SKM-1 treated with dmso at 0.1 percent for 144 hours (cell line): ENCODE measurements around the gene EWSR1.
"Not testable (repeated sequence)": the region's sequence is repeated elsewhere in the genome, so short reads cannot be mapped to it uniquely, and the experiment has no call there.

Source experiments
- DNase-seq: peaks from one replicate; lab custom pipeline; 2025; ENCODE audit not compliant: unreplicated experiment; lab: John Stamatoyannopoulos, UW

The EWSR1 gene, protein sequence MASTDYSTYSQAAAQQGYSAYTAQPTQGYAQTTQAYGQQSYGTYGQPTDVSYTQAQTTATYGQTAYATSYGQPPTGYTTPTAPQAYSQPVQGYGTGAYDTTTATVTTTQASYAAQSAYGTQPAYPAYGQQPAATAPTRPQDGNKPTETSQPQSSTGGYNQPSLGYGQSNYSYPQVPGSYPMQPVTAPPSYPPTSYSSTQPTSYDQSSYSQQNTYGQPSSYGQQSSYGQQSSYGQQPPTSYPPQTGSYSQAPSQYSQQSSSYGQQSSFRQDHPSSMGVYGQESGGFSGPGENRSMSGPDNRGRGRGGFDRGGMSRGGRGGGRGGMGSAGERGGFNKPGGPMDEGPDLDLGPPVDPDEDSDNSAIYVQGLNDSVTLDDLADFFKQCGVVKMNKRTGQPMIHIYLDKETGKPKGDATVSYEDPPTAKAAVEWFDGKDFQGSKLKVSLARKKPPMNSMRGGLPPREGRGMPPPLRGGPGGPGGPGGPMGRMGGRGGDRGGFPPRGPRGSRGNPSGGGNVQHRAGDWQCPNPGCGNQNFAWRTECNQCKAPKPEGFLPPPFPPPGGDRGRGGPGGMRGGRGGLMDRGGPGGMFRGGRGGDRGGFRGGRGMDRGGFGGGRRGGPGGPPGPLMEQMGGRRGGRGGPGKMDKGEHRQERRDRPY

DNA sequence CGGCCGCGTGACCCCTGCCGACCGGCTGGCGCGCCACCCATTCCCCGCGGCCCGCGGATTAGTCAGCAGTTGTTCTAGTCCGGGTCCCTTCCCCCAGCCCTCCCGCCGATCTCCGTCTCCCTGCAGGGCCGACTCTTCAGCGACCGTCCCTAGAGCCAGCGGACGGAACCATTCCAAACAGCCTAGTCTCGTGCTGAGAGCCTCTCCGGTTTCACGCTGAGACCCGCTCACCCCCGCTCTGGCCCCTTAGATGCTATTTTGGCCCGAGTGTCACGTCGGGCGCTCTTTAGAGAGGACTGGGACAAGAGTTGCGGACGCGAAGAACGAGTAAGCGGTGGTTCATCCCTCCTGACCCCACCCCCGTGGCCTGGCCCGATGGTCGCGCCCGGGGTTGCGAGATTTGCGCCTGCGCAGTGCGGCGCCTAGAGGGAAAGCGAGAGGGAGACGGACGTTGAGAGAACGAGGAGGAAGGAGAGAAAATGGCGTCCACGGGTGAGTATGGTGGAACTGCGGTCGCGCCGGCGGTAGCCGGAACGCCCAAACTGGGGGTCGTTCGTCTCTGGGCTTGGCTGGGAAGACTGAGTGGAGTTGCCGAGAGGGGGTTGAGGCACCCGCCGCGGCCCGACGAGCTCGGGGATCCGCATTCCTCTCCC, at the start of gene EWSR1, which contains the start of gene RHBDD3:
Gene EWSR1 (plus strand): TSS at position 411 of the 653 bp plus-strand sequence. CDS start 69 bp downstream, at position 480.
Gene RHBDD3 (minus strand): TSS at position 124 of the 653 bp plus-strand sequence. CDS start 2,355 bp downstream, outside the sequence.
- DNase-seq: peak; percentile 92

DNA sequence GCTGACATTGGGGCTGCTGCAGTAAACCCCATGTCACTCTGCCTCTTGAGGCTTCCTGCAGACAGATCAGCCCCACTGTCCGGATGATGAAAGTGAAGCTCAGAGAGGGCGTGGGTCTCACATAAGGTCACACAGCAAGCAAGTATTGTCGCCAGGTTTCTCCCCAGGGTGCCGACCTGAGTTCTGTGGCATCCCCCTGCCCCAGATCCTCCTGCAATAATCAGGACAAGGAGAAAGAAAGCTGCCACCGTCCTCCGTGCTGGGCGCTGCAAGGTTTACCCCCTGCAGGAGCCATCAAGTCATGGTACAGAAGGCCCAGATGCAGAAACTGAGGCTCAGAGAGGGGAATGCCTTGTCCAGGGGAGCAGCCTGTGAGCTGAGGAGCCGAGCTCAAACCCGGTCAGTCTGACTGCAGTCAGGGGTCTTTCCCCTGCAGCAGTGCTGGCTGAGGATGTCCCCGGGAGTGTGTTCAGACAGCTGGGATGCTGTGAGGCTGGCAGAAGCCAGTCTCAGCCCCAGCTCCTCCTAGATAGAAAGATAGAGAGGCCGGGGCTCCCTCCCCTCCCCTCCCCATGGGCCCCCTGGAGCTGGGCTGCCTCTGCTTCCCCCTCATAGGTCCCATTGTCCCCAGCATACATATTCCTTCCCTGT, 49.2 kb upstream of the EWSR1 start:
- DNase-seq: no peak

DNA sequence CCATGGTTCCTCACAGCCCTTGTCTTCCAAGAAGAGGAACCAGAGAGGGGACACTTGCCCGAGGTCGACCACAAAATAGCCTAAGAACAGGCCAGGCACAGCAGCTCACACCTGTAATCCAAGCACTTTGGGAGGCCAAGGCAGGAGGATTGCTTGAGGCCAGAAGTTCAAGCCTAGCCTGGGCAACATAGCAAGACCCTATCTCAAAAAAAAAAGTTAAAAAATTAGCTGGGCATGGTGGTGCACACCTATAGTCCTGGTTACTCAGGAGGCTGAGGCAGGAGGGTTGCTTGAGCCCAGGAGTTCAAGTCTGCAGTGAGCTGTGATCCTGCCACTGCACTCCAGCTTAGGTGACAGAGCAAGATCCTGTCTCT, 48.7 kb upstream of the EWSR1 start:
- not testable (repeated sequence) for DNase-seq

DNA sequence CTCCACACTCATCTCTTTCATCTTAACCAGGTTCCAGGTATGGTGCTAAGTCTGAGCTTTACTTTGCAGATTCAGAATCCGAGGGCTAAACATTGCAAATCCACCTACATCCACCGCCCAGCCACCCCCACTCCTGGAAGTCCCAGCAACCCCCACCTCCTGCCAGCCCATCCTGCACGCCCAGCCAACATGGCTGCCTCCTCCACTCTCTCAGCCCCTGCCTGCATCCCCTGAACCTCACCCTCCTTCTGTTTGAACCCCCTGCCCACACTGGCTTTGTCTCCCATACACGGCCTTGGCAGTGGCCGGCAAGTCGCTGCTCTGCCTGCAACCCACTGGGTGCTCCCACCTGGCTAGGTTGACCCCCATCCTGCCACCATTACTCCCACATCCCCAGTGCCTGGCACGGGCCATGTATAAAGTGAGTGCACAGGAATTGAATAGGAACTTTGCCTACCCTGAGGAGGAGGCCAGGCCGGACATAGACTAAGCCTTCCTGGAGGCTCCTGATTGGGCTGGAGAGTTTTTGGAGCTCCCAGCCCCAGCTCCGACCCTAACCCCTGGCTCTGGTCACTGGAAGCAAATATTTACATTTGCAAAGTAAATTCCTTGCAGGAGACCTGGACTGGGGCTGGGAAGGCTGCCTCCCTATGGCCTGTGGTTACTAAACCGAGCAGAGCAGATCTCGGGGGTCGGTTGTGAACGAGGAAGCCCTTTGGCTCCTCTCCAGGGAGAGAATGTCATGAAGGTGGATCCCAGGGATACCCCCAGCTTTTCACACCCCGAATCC, 48.0 kb upstream of the EWSR1 start:
- no peak for DNase-seq

DNA sequence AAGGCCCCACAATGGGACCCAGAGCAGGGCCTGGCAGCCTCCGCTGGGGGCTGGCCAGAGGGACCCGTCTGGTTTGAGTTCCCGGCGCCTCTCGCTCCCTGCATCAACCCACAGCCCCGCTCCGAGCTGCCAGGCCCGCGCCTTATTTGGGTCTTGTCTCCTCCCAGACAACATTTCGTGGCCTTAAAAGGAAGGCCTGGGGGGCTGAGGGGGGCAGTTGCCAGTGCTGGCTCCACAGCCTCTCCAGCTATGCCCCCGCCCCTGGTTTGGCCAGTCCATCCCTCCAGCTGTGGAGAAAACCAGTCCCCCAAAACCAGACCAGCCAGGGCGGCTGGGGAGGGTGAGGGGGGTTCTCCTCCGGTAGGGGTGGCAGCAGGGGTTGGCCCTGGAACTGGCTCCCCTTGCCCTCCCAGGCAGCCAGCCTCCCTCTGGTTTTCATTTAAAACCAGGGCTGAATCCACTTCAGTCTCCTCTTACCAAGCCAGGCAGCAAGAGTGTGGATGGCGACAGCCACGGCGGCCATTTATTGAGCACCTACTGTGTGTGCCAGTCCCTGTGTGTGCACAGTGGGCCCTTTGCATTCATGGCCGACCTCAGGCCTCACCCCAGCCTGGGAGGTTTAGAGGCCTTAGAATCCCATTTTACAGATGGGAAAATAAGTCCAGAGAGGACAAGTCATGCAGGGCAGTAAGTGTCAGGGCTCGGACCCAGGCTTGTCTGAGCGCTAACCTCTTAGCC, 43.8 kb upstream of the EWSR1 start:
- DNase-seq: no peak

DNA sequence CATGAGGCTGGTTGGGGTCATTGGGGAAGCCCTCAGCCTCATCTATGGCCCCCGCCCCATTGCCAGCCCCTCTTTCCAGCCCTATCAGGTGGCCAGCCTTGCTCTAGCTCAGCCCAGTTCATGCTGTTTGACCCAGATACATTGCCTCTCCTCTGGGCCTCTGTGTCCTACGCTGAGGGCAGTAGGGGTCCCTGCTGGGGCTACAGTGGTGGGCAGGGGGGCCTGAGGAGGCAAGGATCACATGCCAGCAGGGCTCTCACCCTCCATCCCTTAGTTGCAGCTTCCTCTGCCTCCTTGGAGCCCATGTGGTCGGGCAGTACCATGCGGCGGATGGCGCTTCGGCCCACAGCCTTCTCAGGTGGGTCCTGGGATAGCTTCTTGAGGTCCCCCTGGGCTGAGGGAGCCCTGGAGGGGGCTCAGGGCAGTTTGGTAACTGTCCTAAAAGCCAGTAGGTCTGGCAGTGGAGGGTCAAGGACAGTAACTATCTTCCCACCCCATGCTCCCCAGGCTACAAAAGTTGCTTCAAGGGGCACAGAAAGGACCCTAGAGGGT, 43.1 kb upstream of the EWSR1 start:
- DNase-seq: no peak

DNA sequence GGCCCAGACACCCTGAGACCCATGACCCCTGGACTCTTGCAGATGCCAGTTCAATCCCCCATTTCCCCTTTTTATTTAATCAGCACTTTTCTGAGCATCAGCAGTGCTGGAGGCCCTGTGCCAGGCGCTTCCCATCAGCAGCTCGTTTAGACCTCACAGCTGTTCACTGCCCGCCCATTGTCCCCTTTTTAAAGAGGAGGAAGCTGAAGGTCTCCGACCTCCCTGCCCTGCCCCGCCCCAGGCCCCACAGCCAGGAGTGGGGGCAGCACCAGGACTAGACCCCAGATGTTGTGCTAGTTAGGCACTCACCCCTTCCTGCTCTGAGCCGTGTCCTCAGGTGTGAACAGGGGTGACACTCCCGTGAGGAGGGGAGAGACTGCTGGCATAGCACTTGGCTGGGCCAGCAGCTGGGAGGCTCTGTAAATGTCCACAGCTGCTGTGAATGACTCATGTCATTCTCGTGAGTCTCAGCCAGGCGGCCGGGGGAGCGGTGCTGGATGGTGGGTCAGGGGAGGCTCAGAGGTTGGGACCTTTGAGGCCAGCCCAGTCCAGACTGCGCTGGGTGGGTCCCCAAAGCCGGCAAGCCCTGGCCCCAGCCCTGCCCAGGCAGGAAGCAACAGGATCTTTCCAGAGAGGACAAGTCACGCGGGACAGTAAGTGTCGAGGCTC, 42.5 kb upstream of the EWSR1 start:
- no peak for DNase-seq

DNA sequence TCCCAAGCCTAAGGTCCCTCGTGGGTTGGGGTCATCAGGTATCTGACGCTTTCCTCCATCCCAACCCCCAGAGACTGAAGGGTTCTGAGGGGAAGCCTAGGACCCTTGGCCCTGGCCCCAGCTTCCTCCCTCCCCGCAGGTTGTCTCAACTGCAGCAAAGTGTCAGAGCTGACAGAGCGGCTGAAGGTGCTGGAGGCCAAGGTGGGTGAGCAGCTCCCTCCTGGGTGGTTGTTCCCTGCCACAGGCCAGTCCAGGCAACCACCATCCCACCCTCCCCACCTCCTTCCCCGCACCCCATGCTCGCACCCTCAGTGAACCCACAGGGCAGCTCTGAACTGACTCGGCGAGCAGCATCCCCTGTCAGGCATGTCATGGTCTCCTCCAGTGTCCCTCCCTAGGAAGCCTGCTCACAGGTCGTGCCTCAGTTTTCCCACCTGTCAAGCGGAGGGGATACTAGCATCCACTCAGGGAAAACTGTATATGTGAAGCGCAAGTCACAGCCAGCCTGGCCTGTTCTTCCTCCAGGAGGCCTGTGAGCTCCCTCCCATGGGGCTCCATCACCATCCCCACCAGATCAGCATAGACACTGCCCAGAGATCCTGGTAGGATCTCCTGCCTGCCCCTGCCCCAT, 41.6 kb upstream of the EWSR1 start:
- no peak for DNase-seq

DNA sequence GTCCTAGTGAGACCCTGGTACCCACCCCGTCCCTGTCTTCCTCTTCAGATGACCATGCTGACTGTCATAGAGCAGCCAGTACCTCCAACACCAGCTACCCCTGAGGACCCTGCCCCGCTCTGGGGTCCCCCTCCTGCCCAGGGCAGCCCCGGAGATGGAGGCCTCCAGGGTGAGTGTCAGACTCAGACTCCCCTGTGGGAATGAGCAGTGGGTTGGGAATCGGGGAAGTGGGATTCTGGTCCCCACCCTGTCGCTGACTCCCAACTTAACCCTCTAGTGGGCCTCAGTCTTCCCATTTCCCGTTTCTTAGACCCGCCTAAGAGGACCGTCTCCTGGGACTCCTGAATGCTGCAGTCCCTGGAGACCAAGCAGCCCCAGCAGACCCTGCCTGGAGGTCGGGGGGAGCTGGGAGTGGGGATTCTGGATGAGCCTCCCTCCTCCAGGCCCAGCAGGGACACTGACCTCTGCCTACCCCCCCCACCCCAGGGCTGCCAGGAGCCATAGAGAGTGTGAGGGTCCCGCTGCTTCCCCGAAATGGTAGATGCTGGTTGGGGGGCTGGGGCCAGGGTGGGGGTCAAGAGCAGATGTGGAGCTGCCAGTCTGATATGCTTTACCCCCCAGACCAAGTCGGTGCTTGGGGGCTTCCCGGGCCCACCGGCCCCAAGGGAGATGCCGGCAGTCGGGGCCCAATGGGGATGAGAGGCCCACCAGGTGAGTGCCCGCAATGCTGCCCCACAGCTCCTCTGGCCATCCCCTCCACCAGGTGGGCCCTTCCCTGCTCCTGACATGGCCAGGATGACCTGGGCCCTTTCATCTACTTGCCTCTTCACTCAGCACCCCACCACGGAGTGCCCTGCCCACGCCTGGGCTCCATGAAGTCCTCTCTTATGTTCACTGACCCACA, 36.8 kb upstream of the EWSR1 start:
- DNase-seq: no peak

DNA sequence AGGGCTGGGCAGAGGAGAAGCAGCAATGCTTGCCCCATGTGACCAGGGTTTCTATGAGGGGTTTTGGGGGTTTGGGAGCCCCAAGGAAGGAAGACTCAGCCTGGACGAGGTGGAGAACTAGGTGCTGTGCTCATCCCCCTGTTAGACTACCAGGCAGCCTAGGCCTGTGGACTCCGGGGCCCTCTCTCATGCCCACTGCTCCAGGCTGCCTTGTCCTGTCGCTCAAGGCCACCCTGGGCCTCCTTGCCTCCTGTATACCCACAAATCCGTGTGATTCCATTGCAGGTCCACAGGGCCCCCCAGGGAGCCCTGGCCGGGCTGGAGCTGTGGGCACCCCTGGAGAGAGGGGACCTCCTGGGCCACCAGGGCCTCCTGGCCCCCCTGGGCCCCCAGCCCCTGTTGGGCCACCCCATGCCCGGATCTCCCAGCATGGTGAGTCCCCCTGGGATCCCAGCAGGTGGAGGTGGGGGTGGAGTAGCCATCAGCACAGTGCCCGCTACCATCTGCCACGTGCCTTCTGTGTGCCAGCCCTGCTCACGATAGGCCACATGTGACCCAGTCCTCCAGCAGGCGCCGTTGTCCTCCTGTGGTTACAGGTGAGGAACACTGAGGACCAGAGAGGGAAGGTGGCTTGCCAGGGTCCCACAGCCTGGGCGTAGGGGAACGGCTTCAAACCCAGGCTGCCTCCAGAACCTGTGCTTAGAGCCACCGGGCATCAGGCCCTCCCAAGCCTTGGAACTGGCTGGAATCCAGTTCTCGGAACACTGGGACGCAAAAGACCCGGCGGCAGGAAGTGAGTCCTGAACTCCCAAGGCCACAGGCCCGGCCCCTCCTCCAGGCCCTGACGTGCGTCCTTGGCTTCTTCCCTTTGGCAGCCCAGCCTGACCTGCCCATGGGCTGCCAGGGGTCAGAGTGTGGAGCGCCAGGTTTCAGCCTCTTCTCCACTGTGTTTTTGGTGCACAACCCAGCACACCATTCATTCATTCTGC, 35.8 kb upstream of the EWSR1 start:
- DNase-seq: no peak

DNA sequence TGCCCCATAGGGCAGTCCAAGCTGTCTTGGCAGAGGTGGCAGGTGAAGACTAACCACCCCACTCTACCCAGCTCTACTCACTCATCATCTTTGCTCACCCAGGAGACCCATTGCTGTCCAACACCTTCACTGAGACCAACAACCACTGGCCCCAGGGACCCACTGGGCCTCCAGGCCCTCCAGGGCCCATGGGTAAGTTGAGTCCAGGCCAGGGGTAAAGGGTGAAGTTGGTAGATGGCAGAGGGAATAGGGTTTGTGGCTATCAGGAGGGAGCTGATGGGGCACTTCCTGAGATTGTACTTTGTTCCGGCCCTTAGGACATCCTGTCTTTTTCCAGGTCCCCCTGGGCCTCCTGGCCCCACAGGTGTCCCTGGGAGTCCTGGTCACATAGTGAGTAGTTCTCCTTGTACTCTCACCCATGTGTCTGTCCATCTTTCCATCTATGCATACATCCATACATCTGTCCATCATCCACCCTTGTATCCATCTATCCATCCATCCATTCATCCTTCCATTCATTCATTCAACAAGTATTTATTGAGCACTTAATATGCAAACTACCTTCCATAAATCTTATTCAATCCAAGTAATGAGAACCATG, 34.7 kb upstream of the EWSR1 start:
- DNase-seq: no peak

DNA sequence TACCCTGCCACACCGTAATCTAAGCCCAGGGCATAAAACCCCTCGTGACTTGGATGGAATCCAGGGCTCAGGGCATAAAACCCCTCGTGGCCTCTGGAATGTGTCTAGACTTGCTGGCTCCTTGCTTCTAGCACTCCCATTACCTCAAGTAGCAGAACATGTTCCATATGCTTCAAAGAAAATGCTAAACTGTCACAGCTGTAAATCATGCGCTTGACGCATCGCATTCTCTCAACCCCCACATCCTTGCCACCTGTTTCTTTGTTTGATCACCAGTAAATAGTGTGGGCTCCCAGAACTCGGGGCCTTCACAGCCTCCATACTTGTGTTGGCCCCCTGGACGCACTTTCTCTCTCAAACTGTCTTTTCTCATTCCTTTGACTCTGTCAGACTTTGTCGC, 27.6 kb upstream of the EWSR1 start:
- DNase-seq: not testable (repeated sequence)

DNA sequence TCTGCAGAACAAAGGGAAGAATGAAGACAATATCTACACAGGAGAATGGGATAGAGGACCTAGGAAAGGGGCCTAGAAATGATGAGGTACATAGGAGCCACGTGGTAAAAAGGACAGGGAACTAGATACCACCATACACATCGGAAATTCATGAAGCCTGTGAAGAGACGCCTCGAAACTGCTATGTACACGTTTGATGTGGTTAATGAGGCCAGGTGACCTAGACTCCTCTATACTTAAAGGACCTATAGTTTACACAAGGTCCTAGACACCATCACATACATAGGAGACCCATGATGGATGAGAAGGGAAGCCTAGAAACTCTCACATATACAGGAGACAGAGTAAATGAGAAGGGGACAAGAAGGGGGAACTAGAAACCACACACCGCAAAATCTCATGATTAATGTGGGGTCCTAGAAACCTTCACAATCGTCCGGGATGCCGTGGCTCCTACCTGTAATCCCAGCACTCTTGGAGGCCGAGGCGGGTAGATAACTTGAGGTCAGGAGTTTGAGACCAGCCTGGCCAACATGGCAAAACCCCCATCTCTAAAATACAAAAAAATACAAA, 24.1 kb upstream of the EWSR1 start:
- DNase-seq: no peak

DNA sequence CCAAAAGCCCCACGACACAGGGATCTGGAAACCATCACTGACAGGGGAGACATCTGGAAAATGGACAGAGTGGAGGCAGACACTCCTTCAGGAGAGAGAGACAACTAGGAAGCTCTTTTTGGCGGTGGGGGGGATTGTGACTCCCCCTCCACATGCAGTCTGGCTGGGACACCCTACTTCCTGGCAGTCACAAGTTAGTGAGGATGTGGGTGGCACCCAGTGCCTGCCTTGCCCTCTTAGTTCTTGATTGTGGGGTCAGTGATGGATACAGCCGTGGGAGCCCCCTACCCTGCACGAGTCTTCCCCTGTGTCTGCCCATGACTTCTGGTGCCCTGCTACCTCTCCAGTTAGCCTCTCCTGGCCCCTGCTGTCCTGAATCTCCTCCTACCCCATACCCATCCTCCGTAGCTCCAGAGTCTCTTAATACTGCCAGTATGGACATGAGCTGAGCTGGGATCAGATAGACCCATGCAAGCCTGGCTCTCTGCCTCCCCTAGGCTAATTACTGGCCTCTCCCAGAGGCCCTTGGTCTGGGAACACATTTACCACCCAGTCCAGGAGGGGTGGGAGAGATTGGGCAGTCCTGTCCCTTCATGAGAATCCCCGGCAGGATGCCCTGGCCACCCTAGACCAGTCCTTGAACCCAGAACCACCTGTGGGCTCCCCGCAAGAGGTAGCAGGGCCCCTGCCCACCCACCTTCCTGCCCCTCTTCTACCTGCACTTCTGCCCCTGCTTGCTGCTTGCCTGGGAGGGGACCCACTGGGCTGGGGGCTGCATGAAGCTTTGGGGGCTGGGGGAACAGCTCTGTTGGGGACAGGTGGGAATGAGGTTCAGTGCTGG, 23.1 kb upstream of the EWSR1 start:
- no peak for DNase-seq
